GM23338 (cell line): ENCODE measurements around the gene KLLN. TPM values are rescaled to one million over a fixed set of nuclear protein-coding genes. Genes with fewer than 3 reads are reported as not detected.

Experiments used
- ATAC-seq: fragments of 200-7000 bp; cut with Tn5 transposase; 3 replicates; pipeline ENCODE4 v1.9.1; 2020
- DNase-seq: peaks from one replicate; pipeline ENCODE4 v3.0.0-alpha.2; 2015; ENCODE audit warnings: low spot score
- H2AFZ ChIP-seq: fragments of 200-600 bp; sonication (generic); 2 replicates; pipeline ENCODE4 v1.8.0; 2016; ENCODE audit warnings: antibody characterized with exemption, mild to moderate bottlenecking, moderate library complexity
- H3F3A ChIP-seq: fragments of 200-600 bp; sonication (generic); replicated peaks from 2 replicates; pipeline ENCODE4 v1.8.0; 2017; ENCODE audit warnings: antibody characterized with exemption, mixed run types, low read depth
- H3K27ac ChIP-seq: fragments of 200-600 bp; sonication (generic); 2 replicates; pipeline ENCODE4 v1.6.1; 2016; ENCODE audit warnings: low read depth
- H3K27me3 ChIP-seq: fragments of 200-600 bp; sonication (generic); 2 replicates; pipeline ENCODE4 v1.8.0; 2016; ENCODE audit warnings: mild to moderate bottlenecking, mixed run types, moderate library complexity; ENCODE audit not compliant: insufficient read depth
- H3K36me3 ChIP-seq: fragments of 200-600 bp; sonication (generic); 2 replicates; pipeline ENCODE4 v1.8.0; 2016; ENCODE audit warnings: mild to moderate bottlenecking; ENCODE audit not compliant: insufficient read depth
- H3K4me1 ChIP-seq: fragments of 200-600 bp; sonication (generic); 2 replicates; pipeline ENCODE4 v1.8.0; 2016; ENCODE audit warnings: mild to moderate bottlenecking, moderate library complexity; ENCODE audit not compliant: insufficient read depth
- H3K4me2 ChIP-seq: fragments of 200-600 bp; sonication (generic); 2 replicates; pipeline ENCODE4 v1.7.1; 2017; ENCODE audit warnings: mixed run types
- H3K4me3 ChIP-seq: fragments of 200-600 bp; sonication (generic); 2 replicates; pipeline ENCODE4 v1.6.1; 2016; ENCODE audit warnings: mixed run types
- H3K79me2 ChIP-seq: fragments of 200-600 bp; sonication (generic); replicated peaks from 2 replicates; pipeline ENCODE4 v1.8.0; 2017; ENCODE audit warnings: mild to moderate bottlenecking; ENCODE audit not compliant: insufficient read depth
- H3K9me2 ChIP-seq: fragments of 200-600 bp; sonication (generic); 2 replicates; pipeline ENCODE4 v1.8.0; 2017; ENCODE audit not compliant: insufficient read depth
- H4K20me1 ChIP-seq: fragments of 200-600 bp; sonication (generic); replicated peaks from 2 replicates; pipeline ENCODE4 v1.8.0; 2017; ENCODE audit warnings: mild to moderate bottlenecking; ENCODE audit not compliant: insufficient read depth
- H3K27ac Mint-ChIP-seq: 2 replicates; pipeline ENCODE4 v1.8.0; 2020; ENCODE audit warnings: inconsistent platforms, mild to moderate bottlenecking, moderate library complexity, mixed read lengths
- H3K27me3 Mint-ChIP-seq: 3 replicates; pipeline ENCODE4 v1.8.0; 2022; ENCODE audit warnings: low read depth, mild to moderate bottlenecking, moderate library complexity, mixed read lengths, inconsistent platforms; ENCODE audit not compliant: insufficient read depth, poor library complexity
- H3K36me3 Mint-ChIP-seq: 3 replicates; pipeline ENCODE4 v1.8.0; 2021; ENCODE audit warnings: low read depth, mild to moderate bottlenecking, inconsistent platforms, moderate library complexity, mixed read lengths
- H3K4me1 Mint-ChIP-seq: 3 replicates; pipeline ENCODE4 v1.8.0; 2020; ENCODE audit warnings: mild to moderate bottlenecking, inconsistent platforms, mixed read lengths
- H3K4me3 Mint-ChIP-seq: 3 replicates; pipeline ENCODE4 v1.8.0; 2021; ENCODE audit warnings: moderate library complexity, mild to moderate bottlenecking, inconsistent platforms, mixed read lengths
- H3K9me3 Mint-ChIP-seq: 3 replicates; pipeline ENCODE4 v1.8.0; 2020; ENCODE audit warnings: moderate library complexity, mild to moderate bottlenecking, inconsistent platforms, mixed read lengths
- CREB1 ChIP-seq: fragments of 250-450 bp; sonication (Bioruptor Pico); IDR thresholded peaks from 2 replicates; pipeline ENCODE4 v1.5.0; 2020; ENCODE audit warnings: low read depth, mild to moderate bottlenecking, moderate library complexity
- EZH2 ChIP-seq: fragments of 200-600 bp; sonication (generic); IDR thresholded peaks from one replicate; pipeline ENCODE4 v1.8.0; 2017; ENCODE audit warnings: antibody characterized with exemption, mild to moderate bottlenecking, low read depth; ENCODE audit not compliant: unreplicated experiment
- EZH2phosphoT487 ChIP-seq: fragments of 200-600 bp; sonication (generic); IDR thresholded peaks from one replicate; pipeline ENCODE4 v1.8.1; 2018; ENCODE audit warnings: antibody characterized with exemption; ENCODE audit not compliant: unreplicated experiment
- JUNB ChIP-seq: IDR thresholded peaks from one replicate; pipeline ENCODE4 v1.6.1; 2016; ENCODE audit warnings: antibody characterized with exemption; ENCODE audit not compliant: unreplicated experiment
- NANOG ChIP-seq: IDR thresholded peaks from 2 replicates; pipeline ENCODE4 v1.6.1; 2016; ENCODE audit warnings: antibody characterized with exemption, borderline replicate concordance
- STAT1 ChIP-seq: IDR thresholded peaks from one replicate; pipeline ENCODE4 v1.6.1; 2016; ENCODE audit warnings: antibody characterized with exemption; ENCODE audit not compliant: unreplicated experiment
- ZNF114 ChIP-seq: fragments of 250-450 bp; sonication (Bioruptor Pico); IDR thresholded peaks from 2 replicates; pipeline ENCODE4 v1.5.0; 2020; ENCODE audit warnings: mild to moderate bottlenecking, moderate library complexity
- ZNF331 ChIP-seq: fragments of 250-450 bp; sonication (Bioruptor Pico); IDR thresholded peaks from 2 replicates; pipeline ENCODE4 v1.5.0; 2020; ENCODE audit warnings: low read depth, mild to moderate bottlenecking, moderate library complexity
- ZNF462 ChIP-seq: fragments of 250-450 bp; sonication (Bioruptor Pico); IDR thresholded peaks from 2 replicates; pipeline ENCODE4 v1.5.0; 2020; ENCODE audit warnings: mild to moderate bottlenecking, moderate library complexity
- polyA plus RNA-seq: library from polyadenylated mRNA; unstranded; fragments of >200 nt; fragmentation: Nextera tagmentation; extraction: Ambion mirVana; gene quantifications from 2 replicates; pipeline ENCODE4 v1.2.1, GENCODE V29; 2016
- total RNA-seq: library from RNA; depleted of rRNA; stranded (reverse); fragments of >200 nt; shearing (Covaris generic); gene quantifications from 2 replicates; pipeline ENCODE4 v1.2.3, GENCODE V29; 2014
- TF ChIP-seq, protein P1 (sequence below): IDR thresholded peaks from 2 replicates; pipeline ENCODE4 v1.6.1; 2016; ENCODE audit warnings: antibody characterized with exemption
- TF ChIP-seq, protein P2 (sequence below): IDR thresholded peaks from one replicate; pipeline ENCODE4 v1.6.1; 2018; ENCODE audit warnings: antibody characterized with exemption; ENCODE audit not compliant: unreplicated experiment
- TF ChIP-seq, protein P3 (sequence below), 2 experiments: fragments of 200-600 bp in 1 of 2; sonication (generic) in 1 of 2; conservative IDR thresholded peaks; 2 replicates each; pipeline versions ENCODE4 v1.5.1 to v1.6.1; 2016 to 2017; ENCODE audit warnings: antibody characterized with exemption in 2 of 2, low read depth in 2 of 2, mild to moderate bottlenecking in 2 of 2, moderate library complexity in 1 of 2

Gene KLLN
- total and polyA plus RNA-seq, 2 experiments from 2014 or later: 0.24 to 0.29 TPM

DNA sequence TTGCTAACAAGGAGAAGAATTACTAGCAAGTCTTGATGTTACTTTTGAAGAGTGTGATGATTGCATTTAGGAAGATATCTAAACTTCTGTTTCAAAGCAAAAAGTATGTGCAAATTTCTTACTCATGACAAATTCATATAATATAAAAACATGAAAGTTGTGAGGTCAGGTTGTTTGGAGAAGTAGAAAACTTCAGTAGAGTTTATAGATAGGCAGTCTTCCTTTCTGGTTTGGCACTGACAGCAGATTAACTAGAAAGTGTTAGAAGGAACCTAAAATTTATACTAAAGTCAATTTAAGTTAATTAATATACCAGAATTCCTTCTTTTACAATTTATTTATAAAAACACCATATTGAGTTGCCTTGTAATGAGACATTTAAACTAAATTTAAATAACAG, 17.0 kb upstream of the KLLN start (continued):
- TF ChIP-seq, protein P1, sequence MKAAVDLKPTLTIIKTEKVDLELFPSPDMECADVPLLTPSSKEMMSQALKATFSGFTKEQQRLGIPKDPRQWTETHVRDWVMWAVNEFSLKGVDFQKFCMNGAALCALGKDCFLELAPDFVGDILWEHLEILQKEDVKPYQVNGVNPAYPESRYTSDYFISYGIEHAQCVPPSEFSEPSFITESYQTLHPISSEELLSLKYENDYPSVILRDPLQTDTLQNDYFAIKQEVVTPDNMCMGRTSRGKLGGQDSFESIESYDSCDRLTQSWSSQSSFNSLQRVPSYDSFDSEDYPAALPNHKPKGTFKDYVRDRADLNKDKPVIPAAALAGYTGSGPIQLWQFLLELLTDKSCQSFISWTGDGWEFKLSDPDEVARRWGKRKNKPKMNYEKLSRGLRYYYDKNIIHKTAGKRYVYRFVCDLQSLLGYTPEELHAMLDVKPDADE: no peak
- no peak for TF ChIP-seq JUNB

GRCh38 chr10:87878664-87879459, 15.5 kb upstream of the KLLN start:
- Mint-ChIP-seq H3K27ac (peak overlapping the region; percentile 73), H3K4me3 (no peak overlapping the region)
- TF ChIP-seq ZNF462 (CRISPR knock-in tag) (no peak), CREB1 (CRISPR knock-in tag) (no peak), ZNF331 (CRISPR knock-in tag) (no peak), STAT1 (no peak), EZH2 (no peak), NANOG (no peak), ZNF114 (CRISPR knock-in tag) (no peak), JUNB (no peak), EZH2phosphoT487 (no peak)
- TF ChIP-seq, protein P2, sequence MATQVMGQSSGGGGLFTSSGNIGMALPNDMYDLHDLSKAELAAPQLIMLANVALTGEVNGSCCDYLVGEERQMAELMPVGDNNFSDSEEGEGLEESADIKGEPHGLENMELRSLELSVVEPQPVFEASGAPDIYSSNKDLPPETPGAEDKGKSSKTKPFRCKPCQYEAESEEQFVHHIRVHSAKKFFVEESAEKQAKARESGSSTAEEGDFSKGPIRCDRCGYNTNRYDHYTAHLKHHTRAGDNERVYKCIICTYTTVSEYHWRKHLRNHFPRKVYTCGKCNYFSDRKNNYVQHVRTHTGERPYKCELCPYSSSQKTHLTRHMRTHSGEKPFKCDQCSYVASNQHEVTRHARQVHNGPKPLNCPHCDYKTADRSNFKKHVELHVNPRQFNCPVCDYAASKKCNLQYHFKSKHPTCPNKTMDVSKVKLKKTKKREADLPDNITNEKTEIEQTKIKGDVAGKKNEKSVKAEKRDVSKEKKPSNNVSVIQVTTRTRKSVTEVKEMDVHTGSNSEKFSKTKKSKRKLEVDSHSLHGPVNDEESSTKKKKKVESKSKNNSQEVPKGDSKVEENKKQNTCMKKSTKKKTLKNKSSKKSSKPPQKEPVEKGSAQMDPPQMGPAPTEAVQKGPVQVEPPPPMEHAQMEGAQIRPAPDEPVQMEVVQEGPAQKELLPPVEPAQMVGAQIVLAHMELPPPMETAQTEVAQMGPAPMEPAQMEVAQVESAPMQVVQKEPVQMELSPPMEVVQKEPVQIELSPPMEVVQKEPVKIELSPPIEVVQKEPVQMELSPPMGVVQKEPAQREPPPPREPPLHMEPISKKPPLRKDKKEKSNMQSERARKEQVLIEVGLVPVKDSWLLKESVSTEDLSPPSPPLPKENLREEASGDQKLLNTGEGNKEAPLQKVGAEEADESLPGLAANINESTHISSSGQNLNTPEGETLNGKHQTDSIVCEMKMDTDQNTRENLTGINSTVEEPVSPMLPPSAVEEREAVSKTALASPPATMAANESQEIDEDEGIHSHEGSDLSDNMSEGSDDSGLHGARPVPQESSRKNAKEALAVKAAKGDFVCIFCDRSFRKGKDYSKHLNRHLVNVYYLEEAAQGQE: no peak
- TF ChIP-seq, protein P3, sequence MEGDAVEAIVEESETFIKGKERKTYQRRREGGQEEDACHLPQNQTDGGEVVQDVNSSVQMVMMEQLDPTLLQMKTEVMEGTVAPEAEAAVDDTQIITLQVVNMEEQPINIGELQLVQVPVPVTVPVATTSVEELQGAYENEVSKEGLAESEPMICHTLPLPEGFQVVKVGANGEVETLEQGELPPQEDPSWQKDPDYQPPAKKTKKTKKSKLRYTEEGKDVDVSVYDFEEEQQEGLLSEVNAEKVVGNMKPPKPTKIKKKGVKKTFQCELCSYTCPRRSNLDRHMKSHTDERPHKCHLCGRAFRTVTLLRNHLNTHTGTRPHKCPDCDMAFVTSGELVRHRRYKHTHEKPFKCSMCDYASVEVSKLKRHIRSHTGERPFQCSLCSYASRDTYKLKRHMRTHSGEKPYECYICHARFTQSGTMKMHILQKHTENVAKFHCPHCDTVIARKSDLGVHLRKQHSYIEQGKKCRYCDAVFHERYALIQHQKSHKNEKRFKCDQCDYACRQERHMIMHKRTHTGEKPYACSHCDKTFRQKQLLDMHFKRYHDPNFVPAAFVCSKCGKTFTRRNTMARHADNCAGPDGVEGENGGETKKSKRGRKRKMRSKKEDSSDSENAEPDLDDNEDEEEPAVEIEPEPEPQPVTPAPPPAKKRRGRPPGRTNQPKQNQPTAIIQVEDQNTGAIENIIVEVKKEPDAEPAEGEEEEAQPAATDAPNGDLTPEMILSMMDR (conservative IDR thresholded peaks at IDR 0.05; ENCODE audit: low read depth in 2 of 2): no peak

More at GRCh38 chr10:87878664-87879459, 15.5 kb upstream of the KLLN start:
- Histone ChIP-seq H4K20me1 (peaks cover 11% of the 10 kb centered on the region), H3K4me2 (no peak overlapping the region), H3K9me2 (no peaks in the 10 kb centered on the region), H3K27ac (no peak overlapping the region), H2AFZ (no peak overlapping the region), H3F3A (no peaks in the 10 kb centered on the region), H3K79me2 (peaks cover 99% of the 10 kb centered on the region), H3K27me3 (no peaks in the 10 kb centered on the region), H3K4me1 (peaks cover 17% of the 10 kb centered on the region), H3K4me3 (no peak overlapping the region), H3K36me3 (no peaks in the 10 kb centered on the region)
- ATAC-seq: no peak
- Mint-ChIP-seq H3K27me3 (no peaks in the 10 kb centered on the region), H3K36me3 (peaks cover 32% of the 10 kb centered on the region; the same call in 2 of the 3 replicates), H3K4me1 (peaks cover 12% of the 10 kb centered on the region), H3K9me3 (no peaks in the 10 kb centered on the region; the same call in 1 of the 3 replicates)
- no peak for DNase-seq
